Measurements from ENCODE around the gene ANXA11. TPM values are rescaled to one million over a fixed set of nuclear protein-coding genes. Genes with fewer than 3 reads are reported as not detected.

The ANXA11 gene
- total RNA-seq (2011; cell fraction: chromatin; rRNA removed; ENCODE audit: low replicate concordance), result 76.5 and 119 TPM in 2 replicates
- 60.7 and 61.5 TPM in 2 replicates for total RNA-seq (2011; cell fraction: nucleolus; rRNA removed)
- total RNA-seq (2011; cell fraction: nucleoplasm; rRNA removed), result 69.1 and 105 TPM in 2 replicates
- total RNA-seq (2014; rRNA removed) (109 and 153 TPM in 2 replicates), total RNA-seq (2014; rRNA removed; fragmentation: Illumina TruSeq; extraction: Trizol) (107 and 116 TPM in 2 replicates), total RNA-seq (2015; rRNA removed; fragmentation: Illumina TruSeq; extraction: Trizol) (148 and 173 TPM in 2 replicates), total RNA-seq (2021) (182 and 201 TPM in 2 replicates), polyA plus RNA-seq (2011; rRNA removed) (110 and 146 TPM in 2 replicates), polyA plus RNA-seq (2014; fragmentation: Illumina TruSeq; extraction: Trizol) (212 and 243 TPM in 2 replicates), polyA plus RNA-seq (2014; fragmentation: Nextera tagmentation; extraction: Ambion mirVana) (10 to 100 TPM; 43.6 to 70.0 TPM), polyA plus RNA-seq (2014; rRNA removed) (95.7 and 97.6 TPM in 2 replicates), polyA minus RNA-seq (2011; rRNA and poly(A)+ RNA removed) (62.3 and 65.3 TPM in 2 replicates), Bru-seq, nascent RNA (percentile 89 among the genes with signal in this experiment), BruChase-seq, experiment 1, labeled RNA remaining after a 2-hour chase (percentile 89 among the genes with signal in this experiment), BruChase-seq, experiment 2, labeled RNA remaining after a 6-hour chase (percentile 89 among the genes with signal in this experiment)
- 75.9 and 170 TPM in 2 replicates for polyA plus RNA-seq (2011; cell fraction: cytosol; rRNA removed)
- polyA plus RNA-seq (2011; cell fraction: nucleus; rRNA removed), result 61.3 and 66.0 TPM in 2 replicates
- 265 and 356 TPM in 2 replicates for polyA plus RNA-seq (2012)
- polyA minus RNA-seq (2011; cell fraction: cytosol; rRNA and poly(A)+ RNA removed), result 86.2 and 98.5 TPM in 2 replicates
- 25.7 and 32.5 TPM in 2 replicates for polyA minus RNA-seq (2011; cell fraction: nucleus; rRNA and poly(A)+ RNA removed)
- long read RNA-seq, experiment 1, full-length matches to known transcripts, result 144 of 694 reads
- long read RNA-seq, experiment 1, partial matches to known transcripts, result 492 of 694 reads
- long read RNA-seq, experiment 1, other reads (novel, unspliced or antisense), result 58 of 694 reads
- long read RNA-seq, experiment 2, full-length matches to known transcripts, result 130 of 215 reads
- long read RNA-seq, experiment 2, partial matches to known transcripts, result 42 of 215 reads
- long read RNA-seq, experiment 2, other reads (novel, unspliced or antisense), result 43 of 215 reads
- long read RNA-seq, experiment 3, full-length matches to known transcripts, result 143 of 191 reads
- long read RNA-seq, experiment 3, partial matches to known transcripts, result 12 of 191 reads
- long read RNA-seq, experiment 3, other reads (novel, unspliced or antisense), result 36 of 191 reads

- ATAC-seq (peak; percentile 81), DNase-seq (ENCODE audit: extremely low read depth in 1 of 4, low spot score in 3 of 4) (peak; percentile 91 to 97 (median 94)), FAIRE-seq (peak; percentile 76)
- BruUV-seq (replicated peaks), result TSS peak; percentile 93
- Histone ChIP-seq H3K27ac (ENCODE audit: extremely low read depth, low read depth, low read length) (peak within 1 kb of the TSS; percentile 91), H3K9me3 (replicated peaks; ENCODE audit: control insufficient read depth, insufficient read depth, low read depth, low read length) (no peaks in the 10 kb centered on the region), H3K79me2 (ENCODE audit: control insufficient read depth, insufficient read depth, low read length) (peaks cover 55% of the 10 kb centered on the region), H3K4me2 (ENCODE audit: insufficient read depth, low read length) (peak within 1 kb of the TSS; percentile 96), H3K36me3 (ENCODE audit: control insufficient read depth, insufficient read depth, low read length) (peaks cover 5% of the 10 kb centered on the region; the same call in 2 of the 3 replicates), H3K4me3 (peak within 1 kb of the TSS; percentile 86), H3K9ac (ENCODE audit: insufficient read depth in 1 of 2, low read depth in 2 of 2, low read length in 2 of 2) (peak within 1 kb of the TSS; percentile 87 to 95), H3K9me1 (ENCODE audit: control insufficient read depth, insufficient read depth, low read length) (peaks cover 3% of the 10 kb centered on the region), H3K4me1 (replicated peaks in 1 of 2; ENCODE audit: control insufficient read depth in 2 of 2, insufficient read depth in 2 of 2, low read length in 2 of 2) (peaks cover 46 to 66% of the 10 kb centered on the region in 2 experiments), H4K20me1 (replicated peaks; ENCODE audit: control insufficient read depth, insufficient read depth, low read length) (peaks cover 24% of the 10 kb centered on the region), H2AFZ (ENCODE audit: low read depth, low read length) (peak within 1 kb of the TSS; percentile 99), H3K27me3 (ENCODE audit: control insufficient read depth in 2 of 2, insufficient read depth in 2 of 2, low read length in 2 of 2) (no peaks in the 10 kb centered on the region)
- 2% methylated on average over 33 of the region's 45 CpGs for WGBS (ENCODE audit: insufficient coverage, low coverage, missing lambda C conversion rate)
- POLR2A ChIA-PET, result interaction anchor here (0.6 to 1.4 kb wide), 5 partner anchors 11 to 52 kb away, joined by 3 to 6 read pairs (median 3); no protein-coding TSS in a partner anchor
- CTCF ChIA-PET (ENCODE audit: low intra/inter-chr PET ratio), result no interaction called here
- in situ Hi-C loops (cut with MboI) (no loop called here), intact Hi-C loops (cut with micrococcal nuclease) (loop anchor here (5.0 kb wide), 1 partner anchor 58 kb away; no protein-coding TSS in a partner anchor)
- no peak for TF ChIP-seq ZNF655 (CRISPR knock-in tag; IDR thresholded peaks at IDR 0.05)
- no peak for TF ChIP-seq ATF3 (IDR thresholded peaks at IDR 0.05)
- no peak; the same call in 1 of the 2 replicates for TF ChIP-seq ATF3 (CRISPR knock-in tag; conservative IDR thresholded peaks at IDR 0.05)
- peak in 1 of 2 experiments; percentile 76; a peak in 1 of 4 replicates for TF ChIP-seq HDAC1 (IDR thresholded peaks at IDR 0.05)
- no peak for TF ChIP-seq NCOA6 (IDR thresholded peaks at IDR 0.05)
- TF ChIP-seq ZNF3 (CRISPR knock-in tag; IDR thresholded peaks at IDR 0.05), result no peak
- TF ChIP-seq KDM4B (IDR thresholded peaks at IDR 0.05; ENCODE audit: borderline replicate concordance in 2 of 2, low read depth in 1 of 2), result no peak; a peak in 1 of 4 replicates
- TF ChIP-seq CREB5 (CRISPR knock-in tag; IDR thresholded peaks at IDR 0.05), result no peak
- no peak for TF ChIP-seq PCBP2 (IDR thresholded peaks at IDR 0.05; ENCODE audit: low read depth, low read length, poor library complexity, severe bottlenecking)
- peak; percentile 95 for TF ChIP-seq POLR2B (IDR thresholded peaks at IDR 0.05; ENCODE audit: low read depth, partially characterized antibody)
- no peak for TF ChIP-seq CBX2 (IDR thresholded peaks at IDR 0.05; ENCODE audit: insufficient read depth, low read length, poor library complexity, severe bottlenecking)
- TF ChIP-seq MAFG (tag; conservative IDR thresholded peaks at IDR 0.05), result peak; percentile 96
These were observed at the start of gene ANXA11 for GRCh38 chr10:80205477-80206276. Gene ANXA11 (minus strand): TSS chr10:80205537. CDS start chr10:80172861, 32,676 bp downstream.

Data from K562 (cell line).